Neutrophil (primary cell): ENCODE measurements around the gene LNPEP.
A peak's percentile ranks its signal among the peaks of the same experiment; 100 is the strongest.

Source experiments
- H3K27ac ChIP-seq: fragments of 200-600 bp; sonication (generic); 2 replicates; pipeline ENCODE4 v1.5.1; 2016; ENCODE audit warnings: mild to moderate bottlenecking, moderate library complexity
- H3K27me3 ChIP-seq: fragments of 200-600 bp; sonication (generic); 2 replicates; pipeline ENCODE4 v1.6.0; 2016; ENCODE audit warnings: mild to moderate bottlenecking
- H3K36me3 ChIP-seq: fragments of 200-600 bp; sonication (generic); 2 replicates; pipeline ENCODE4 v1.5.1; 2017
- H3K4me1 ChIP-seq, 2 experiments: fragments of 200-600 bp in 1 of 2; sonication (generic) in 1 of 2; 1 replicate in 1 of 2; 2 replicates in 1 of 2; pipeline versions ENCODE4 v1.5.1 to v1.6.1; 2013 to 2016; ENCODE audit warnings: low read depth in 1 of 2, low read length in 1 of 2, mild to moderate bottlenecking in 1 of 2, moderate library complexity in 1 of 2; ENCODE audit not compliant: control insufficient read depth in 1 of 2, insufficient read depth in 1 of 2
- H3K4me3 ChIP-seq, 2 experiments: fragments of 200-600 bp in 1 of 2; sonication (generic) in 1 of 2; 1 replicate in 1 of 2; 2 replicates in 1 of 2; pipeline ENCODE4 v1.5.1; 2013 to 2016; ENCODE audit warnings: low read depth in 1 of 2, low read length in 1 of 2, mild to moderate bottlenecking in 1 of 2, moderate library complexity in 1 of 2
- H3K9me3 ChIP-seq: fragments of 200-600 bp; sonication (generic); 2 replicates; pipeline ENCODE4 v1.5.1; 2016
- CTCF ChIP-seq: fragments of 200-600 bp; sonication (generic); IDR thresholded peaks from 2 replicates; pipeline ENCODE4 v1.5.1; 2016; ENCODE audit warnings: antibody characterized with exemption

LNPEP gene

GRCh38 chr5:96933764-96934707 lies 1.8 kb upstream of the LNPEP start:
- Histone ChIP-seq H3K4me3 (peak overlapping the region; percentile 85 to 93), H3K27ac (peak overlapping the region; percentile 96), H3K36me3 (no peaks in the 10 kb centered on the region), H3K27me3 (no peaks in the 10 kb centered on the region), H3K4me1 (peaks cover 38 to 40% of the 10 kb centered on the region in 2 experiments), H3K9me3 (no peaks in the 10 kb centered on the region)
- no peak for TF ChIP-seq CTCF

GRCh38 chr5:96934708-96935558 lies 947 bp upstream of the LNPEP start:
- Histone ChIP-seq H3K4me1 (peaks cover 38 to 40% of the 10 kb centered on the region in 2 experiments), H3K27ac (peak overlapping the region; percentile 96), H3K4me3 (peak overlapping the region; percentile 85 to 93), H3K27me3 (no peaks in the 10 kb centered on the region), H3K9me3 (no peaks in the 10 kb centered on the region), H3K36me3 (no peaks in the 10 kb centered on the region)
- TF ChIP-seq CTCF = no peak

- H3K27ac ChIP-seq = peak overlapping the region; percentile 96
- peaks cover 38 to 44% of the 10 kb centered on the region in 2 experiments for H3K4me1 ChIP-seq
- H3K36me3 ChIP-seq = no peaks in the 10 kb centered on the region
- no peak for TF ChIP-seq CTCF
- no peaks in the 10 kb centered on the region for H3K9me3 ChIP-seq
- peak overlapping the region; percentile 85 to 93 for H3K4me3 ChIP-seq
- H3K27me3 ChIP-seq = no peaks in the 10 kb centered on the region
Measured at GRCh38 chr5:96936431-96937320, 796 bp downstream of the LNPEP start.

GRCh38 chr5:96940586-96940985 lies 4.7 kb downstream of the LNPEP start:
- no peaks in the 10 kb centered on the region for H3K9me3 ChIP-seq
- H3K27ac ChIP-seq = no peak overlapping the region
- H3K4me1 ChIP-seq = peaks cover 14 to 19% of the 10 kb centered on the region in 2 experiments
- no peak overlapping the region for H3K4me3 ChIP-seq
- no peaks in the 10 kb centered on the region for H3K36me3 ChIP-seq
- H3K27me3 ChIP-seq = no peaks in the 10 kb centered on the region
- no peak for TF ChIP-seq CTCF

GRCh38 chr5:96941140-96941539 lies 5.3 kb downstream of the LNPEP start:
- TF ChIP-seq CTCF = no peak
- Histone ChIP-seq H3K9me3 (no peaks in the 10 kb centered on the region), H3K36me3 (no peaks in the 10 kb centered on the region), H3K27ac (no peak overlapping the region), H3K4me1 (peaks cover 14 to 19% of the 10 kb centered on the region in 2 experiments), H3K27me3 (no peaks in the 10 kb centered on the region), H3K4me3 (no peak overlapping the region)
